Retinal pigment epithelial cell (primary cell): ENCODE results near the gene IL16.

Source experiments
- DNase-seq: peaks from one replicate; pipeline ENCODE4 v3.0.0-alpha.2; 2010; ENCODE audit warnings: low read depth
- H3K4me3 ChIP-seq: 2 replicates; pipeline ENCODE4 v1.5.1; 2011; ENCODE audit warnings: mild to moderate bottlenecking, low read length, control low read depth, moderate library complexity
- TF ChIP-seq, protein P1 (sequence below): conservative IDR thresholded peaks from 2 replicates; pipeline ENCODE4 v1.5.1; 2011; ENCODE audit warnings: low read depth, low read length, control low read depth, inconsistent platforms

The IL16 gene

DNA sequence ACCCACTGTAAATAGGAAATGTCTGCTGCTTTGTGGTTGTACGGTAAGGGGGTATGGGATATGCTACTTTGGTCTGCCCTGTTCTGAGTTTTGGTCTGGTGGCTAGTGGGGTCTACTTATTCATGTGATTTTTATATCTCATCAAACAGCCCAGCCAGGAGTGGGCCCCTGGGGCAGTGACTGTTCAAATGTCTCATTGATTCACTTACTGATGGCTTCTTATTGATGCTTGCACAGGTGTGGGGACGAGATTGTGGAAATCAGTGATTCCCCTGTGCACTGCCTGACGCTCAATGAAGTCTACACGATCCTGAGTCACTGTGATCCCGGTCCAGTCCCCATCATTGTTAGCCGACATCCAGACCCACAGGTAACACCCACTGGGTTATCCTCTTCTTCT, 88.8 kb downstream of the IL16 start:
- DNase-seq, result no peak
- H3K4me3 ChIP-seq, result no peak overlapping the region
- TF ChIP-seq, protein P1, sequence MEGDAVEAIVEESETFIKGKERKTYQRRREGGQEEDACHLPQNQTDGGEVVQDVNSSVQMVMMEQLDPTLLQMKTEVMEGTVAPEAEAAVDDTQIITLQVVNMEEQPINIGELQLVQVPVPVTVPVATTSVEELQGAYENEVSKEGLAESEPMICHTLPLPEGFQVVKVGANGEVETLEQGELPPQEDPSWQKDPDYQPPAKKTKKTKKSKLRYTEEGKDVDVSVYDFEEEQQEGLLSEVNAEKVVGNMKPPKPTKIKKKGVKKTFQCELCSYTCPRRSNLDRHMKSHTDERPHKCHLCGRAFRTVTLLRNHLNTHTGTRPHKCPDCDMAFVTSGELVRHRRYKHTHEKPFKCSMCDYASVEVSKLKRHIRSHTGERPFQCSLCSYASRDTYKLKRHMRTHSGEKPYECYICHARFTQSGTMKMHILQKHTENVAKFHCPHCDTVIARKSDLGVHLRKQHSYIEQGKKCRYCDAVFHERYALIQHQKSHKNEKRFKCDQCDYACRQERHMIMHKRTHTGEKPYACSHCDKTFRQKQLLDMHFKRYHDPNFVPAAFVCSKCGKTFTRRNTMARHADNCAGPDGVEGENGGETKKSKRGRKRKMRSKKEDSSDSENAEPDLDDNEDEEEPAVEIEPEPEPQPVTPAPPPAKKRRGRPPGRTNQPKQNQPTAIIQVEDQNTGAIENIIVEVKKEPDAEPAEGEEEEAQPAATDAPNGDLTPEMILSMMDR, result no peak

DNA sequence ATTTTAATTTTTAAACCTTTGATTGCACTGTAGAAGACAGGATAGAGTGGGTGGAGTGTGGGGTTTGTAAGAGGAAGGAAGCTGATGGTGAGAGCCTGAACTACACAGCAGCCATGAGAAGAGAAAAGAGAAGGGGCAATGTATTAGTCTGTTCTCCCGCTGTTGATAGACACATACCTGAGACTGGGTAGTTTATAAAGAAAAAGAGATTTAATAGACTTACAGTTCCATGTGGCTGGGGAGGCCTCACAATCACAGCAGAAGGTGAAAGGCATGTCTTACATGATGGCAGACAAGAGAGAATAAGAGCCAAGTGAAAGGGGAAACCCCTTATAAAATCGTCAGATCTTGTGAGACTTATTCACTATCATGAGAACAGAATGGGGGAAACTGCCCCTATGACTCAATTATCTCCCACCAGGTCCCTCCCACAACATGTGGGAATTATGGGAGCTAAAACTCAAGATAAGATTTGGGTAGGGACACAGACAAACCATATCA, 90.0 kb downstream of the IL16 start:
- no peak for DNase-seq
- no peak overlapping the region for H3K4me3 ChIP-seq
- TF ChIP-seq, protein P1, result no peak

DNA sequence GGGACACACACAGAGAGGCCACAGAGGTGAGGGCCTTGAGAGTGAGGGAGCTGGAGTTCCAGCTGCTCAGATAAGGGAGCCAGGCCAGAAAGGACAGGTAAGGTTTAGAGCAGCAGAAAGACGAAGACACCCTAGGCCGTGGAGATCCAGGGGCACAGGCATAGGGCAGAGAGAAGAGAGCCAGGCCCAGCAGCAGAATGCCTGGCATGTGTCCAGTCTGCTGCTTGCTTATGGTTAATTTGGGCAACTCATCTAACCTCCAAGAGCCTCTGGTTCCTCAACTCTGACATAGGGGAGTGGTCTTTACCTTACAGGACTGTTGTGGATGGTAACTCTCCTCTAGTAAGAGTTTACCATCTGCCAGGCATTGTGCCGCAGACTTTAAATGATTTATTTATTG, 91.4 kb downstream of the IL16 start:
- DNase-seq, result no peak
- H3K4me3 ChIP-seq, result no peak overlapping the region
- TF ChIP-seq, protein P1, result no peak

DNA sequence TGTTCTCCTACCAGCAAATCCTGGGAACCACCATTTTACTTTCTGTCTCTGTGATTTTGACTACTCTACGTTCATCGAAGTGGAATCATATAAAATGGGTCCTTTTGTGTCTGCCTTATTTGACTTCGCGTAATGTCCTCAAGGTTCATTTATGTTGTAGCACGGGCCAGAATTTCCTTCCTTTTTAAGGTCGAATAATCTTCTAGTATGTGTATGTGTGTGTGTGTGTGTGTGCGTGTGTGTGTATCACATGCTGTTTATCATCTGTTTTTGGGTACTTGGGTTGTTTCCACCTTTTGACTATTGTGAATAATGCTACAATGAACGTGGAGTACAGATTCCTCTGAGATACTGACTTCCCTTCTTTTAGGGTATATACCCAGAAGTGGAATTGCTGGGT, 91.9 kb downstream of the IL16 start:
- TF ChIP-seq, protein P1, result no peak
- no peak overlapping the region for H3K4me3 ChIP-seq
- DNase-seq, result no peak

DNA sequence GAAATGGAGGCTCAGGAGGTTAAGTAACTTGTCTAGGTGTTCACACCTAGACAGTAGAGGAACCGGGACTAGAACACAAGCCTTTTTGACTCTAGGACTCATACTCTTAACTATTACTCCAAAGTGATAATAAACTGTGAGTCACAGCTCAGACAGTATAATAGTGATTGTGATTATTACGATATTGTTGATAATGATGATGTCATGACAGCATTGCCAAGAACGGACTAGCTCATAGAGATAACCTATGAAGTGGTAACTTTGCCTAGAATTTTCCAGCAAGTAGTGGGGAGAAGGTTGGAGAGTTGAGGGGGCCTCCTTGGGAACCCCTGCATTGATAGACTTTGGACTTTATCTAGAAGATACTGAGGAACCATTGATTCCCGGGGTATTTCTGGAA, 93.2 kb downstream of the IL16 start:
- H3K4me3 ChIP-seq, result no peak overlapping the region
- TF ChIP-seq, protein P1, result no peak
- no peak for DNase-seq

DNA sequence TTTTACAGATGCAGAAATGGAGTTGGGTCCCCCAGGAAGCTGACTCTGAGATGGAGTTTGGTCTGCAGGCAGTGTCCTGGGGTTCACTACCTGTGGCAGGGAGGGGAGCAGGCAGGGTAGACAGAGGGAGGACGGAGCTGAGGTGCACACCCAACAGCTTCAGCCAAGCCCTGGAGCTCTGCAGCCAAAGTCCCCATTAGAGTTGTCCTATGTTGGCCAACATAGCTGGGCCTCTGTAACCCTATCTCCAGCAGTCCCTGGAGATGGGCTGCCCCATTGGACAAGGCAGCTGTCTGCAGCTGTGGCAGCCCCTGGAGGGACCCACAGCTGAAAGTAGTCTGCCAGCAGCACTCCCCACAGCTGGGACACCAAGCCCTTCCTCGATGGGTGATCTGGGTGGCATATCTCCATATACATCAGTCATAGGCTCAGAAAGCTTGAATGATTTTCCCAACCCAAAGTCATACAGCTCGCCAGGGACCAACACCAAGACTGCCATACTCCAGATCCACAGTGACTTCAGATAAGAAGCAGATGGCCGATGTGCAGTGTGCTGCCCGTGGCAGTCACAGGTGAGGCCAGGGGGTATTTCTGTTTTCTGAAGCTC, 95.3 kb downstream of the IL16 start:
- TF ChIP-seq, protein P1, result no peak
- no peak for DNase-seq
- H3K4me3 ChIP-seq, result no peak overlapping the region

DNA sequence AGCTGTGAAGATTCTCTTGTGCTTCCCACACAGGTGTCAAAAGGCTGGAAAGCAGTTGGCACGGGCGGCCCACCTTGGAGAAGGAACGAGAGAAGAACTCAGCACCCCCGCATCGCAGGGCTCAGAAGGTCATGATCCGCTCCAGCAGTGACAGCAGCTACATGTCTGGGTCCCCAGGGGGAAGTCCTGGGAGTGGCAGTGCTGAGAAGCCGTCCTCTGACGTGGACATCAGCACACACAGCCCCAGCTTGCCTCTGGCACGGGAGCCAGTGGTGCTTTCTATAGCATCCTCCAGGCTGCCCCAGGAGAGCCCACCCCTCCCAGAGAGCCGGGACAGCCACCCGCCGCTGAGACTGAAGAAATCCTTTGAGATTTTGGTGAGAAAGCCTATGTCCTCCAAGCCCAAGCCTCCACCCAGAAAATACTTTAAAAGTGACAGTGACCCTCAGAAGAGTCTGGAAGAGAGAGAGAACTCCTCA, 95.9 kb downstream of the IL16 start:
- TF ChIP-seq, protein P1, result no peak
- DNase-seq, result no peak
- H3K4me3 ChIP-seq, result no peak overlapping the region
